ENCODE measurements around the gene ZRANB3. TPM values are rescaled to one million over a fixed set of nuclear protein-coding genes. Genes with fewer than 3 reads are reported as not detected.

Gene ZRANB3
- total and polyA plus RNA-seq, 9 donors = 2.6 to 11.4 (median 7.1) TPM

- no peaks in the 10 kb centered on the region for H3K4me1 ChIP-seq (ENCODE audit: insufficient read depth)
- DNase-seq = no peak
- no peak for TF ChIP-seq POLR2A (IDR thresholded peaks at IDR 0.05)
- TF ChIP-seq EP300 (IDR thresholded peaks at IDR 0.05) = no peak
- no peak for TF ChIP-seq CTCF (IDR thresholded peaks at IDR 0.05)
- intact Hi-C loops (cut with DNase I) = no loop called here
- H3K9me3 ChIP-seq = no peaks in the 10 kb centered on the region
- H3K27ac ChIP-seq = no peak overlapping the region
- H3K4me3 ChIP-seq = no peak overlapping the region
- H3K36me3 ChIP-seq = no peaks in the 10 kb centered on the region
- no peaks in the 10 kb centered on the region for H3K27me3 ChIP-seq
- WGBS, 3 donors = 97 to 99% (median 99%) methylated on average over 3 of the region's 3 CpGs
These were observed 373.2 kb downstream of the ZRANB3 start for GRCh38 chr2:135157856-135158255.

- H3K4me1 ChIP-seq (ENCODE audit: insufficient read depth) = no peaks in the 10 kb centered on the region
- no peaks in the 10 kb centered on the region for H3K36me3 ChIP-seq
These were observed 376.1 kb downstream of the ZRANB3 start for GRCh38 chr2:135154962-135155361.

DNA sequence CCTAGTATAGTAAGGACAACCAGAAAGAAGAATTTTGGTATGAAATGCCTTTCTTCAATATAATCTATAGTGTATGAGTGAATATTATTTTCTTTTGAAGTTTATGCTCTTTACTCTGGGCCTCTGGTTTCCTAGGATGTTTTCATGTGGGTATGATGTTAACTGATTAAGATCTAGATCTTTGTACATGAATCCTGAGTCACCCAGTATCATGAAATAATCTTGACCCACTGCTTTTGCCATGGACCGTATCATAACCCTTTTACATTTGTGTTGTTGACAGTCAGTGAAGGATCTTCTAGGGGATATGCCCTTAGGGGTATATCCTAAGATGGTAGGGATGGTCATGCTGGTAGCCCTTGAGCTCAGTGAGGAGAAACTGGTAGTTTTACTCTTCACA, 378.7 kb downstream of the ZRANB3 start:
- intact Hi-C loops (cut with DNase I) = no loop called here
- H3K36me3 ChIP-seq = no peaks in the 10 kb centered on the region
- no peak overlapping the region for H3K27ac ChIP-seq
- H3K4me1 ChIP-seq (ENCODE audit: insufficient read depth) = no peaks in the 10 kb centered on the region
- H3K9me3 ChIP-seq = no peaks in the 10 kb centered on the region
- TF ChIP-seq CTCF (IDR thresholded peaks at IDR 0.05) (no peak), EP300 (IDR thresholded peaks at IDR 0.05) (no peak), POLR2A (IDR thresholded peaks at IDR 0.05) (no peak)
- 80 to 90% (median 89%) methylated on average over 1 of the region's 1 CpG for WGBS, 3 donors
- no peak for DNase-seq
- no peak overlapping the region for H3K4me3 ChIP-seq
- H3K27me3 ChIP-seq = no peaks in the 10 kb centered on the region

More at GRCh38 chr2:135154962-135155361, 376.1 kb downstream of the ZRANB3 start:
- H3K27me3 ChIP-seq = no peaks in the 10 kb centered on the region
- DNase-seq = no peak
- no peaks in the 10 kb centered on the region for H3K9me3 ChIP-seq
- H3K4me3 ChIP-seq = no peak overlapping the region
- H3K27ac ChIP-seq = no peak overlapping the region
- TF ChIP-seq CTCF (IDR thresholded peaks at IDR 0.05) = no peak
- TF ChIP-seq POLR2A (IDR thresholded peaks at IDR 0.05) = no peak
- TF ChIP-seq EP300 (IDR thresholded peaks at IDR 0.05) = no peak
- intact Hi-C loops (cut with DNase I) = no loop called here

GRCh38 chr2:135151615-135152014, 379.4 kb downstream of the ZRANB3 start:
- no peak for DNase-seq
- Histone ChIP-seq H3K9me3 (no peaks in the 10 kb centered on the region), H3K27me3 (no peaks in the 10 kb centered on the region), H3K27ac (no peak overlapping the region), H3K4me3 (no peak overlapping the region), H3K36me3 (no peaks in the 10 kb centered on the region), H3K4me1 (ENCODE audit: insufficient read depth) (no peaks in the 10 kb centered on the region)
- 91 to 95% (median 92%) methylated on average over 3 of the region's 3 CpGs for WGBS, 3 donors
- intact Hi-C loops (cut with DNase I) = no loop called here
- TF ChIP-seq EP300 (IDR thresholded peaks at IDR 0.05) = no peak
- TF ChIP-seq CTCF (IDR thresholded peaks at IDR 0.05) = no peak
- no peak for TF ChIP-seq POLR2A (IDR thresholded peaks at IDR 0.05)

DNA sequence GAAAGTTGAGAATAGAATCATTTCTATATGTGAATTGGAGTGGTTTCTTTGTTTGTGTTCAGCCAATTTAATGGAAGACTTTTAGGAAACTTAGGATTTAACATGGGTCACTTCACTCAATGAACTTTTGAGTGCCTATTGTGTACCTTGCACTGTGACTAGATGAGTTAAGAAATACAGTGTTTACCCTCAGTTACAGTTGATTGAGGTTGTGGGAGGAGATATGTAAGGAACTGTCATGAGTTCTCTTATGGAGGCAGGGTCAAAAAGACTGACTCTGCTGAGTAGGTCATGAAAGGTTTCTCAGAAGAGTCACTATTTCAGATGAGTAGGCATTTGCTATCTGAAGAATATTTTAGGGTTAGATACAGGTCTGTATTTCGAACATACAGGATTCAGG, 380.3 kb downstream of the ZRANB3 start:
- Histone ChIP-seq H3K9me3 (no peaks in the 10 kb centered on the region), H3K4me1 (ENCODE audit: insufficient read depth) (no peaks in the 10 kb centered on the region), H3K4me3 (no peak overlapping the region), H3K27ac (no peak overlapping the region), H3K27me3 (no peaks in the 10 kb centered on the region), H3K36me3 (no peaks in the 10 kb centered on the region)
- 88 to 94% (median 93%) methylated on average over 1 of the region's 1 CpG for WGBS, 3 donors
- no peak for DNase-seq
- TF ChIP-seq EP300 (IDR thresholded peaks at IDR 0.05) (no peak), POLR2A (IDR thresholded peaks at IDR 0.05) (no peak), CTCF (IDR thresholded peaks at IDR 0.05) (no peak)
- intact Hi-C loops (cut with DNase I) = no loop called here

All from ovary (tissue), 9 donors.